ENCODE data around the gene ARAF.

DNA sequence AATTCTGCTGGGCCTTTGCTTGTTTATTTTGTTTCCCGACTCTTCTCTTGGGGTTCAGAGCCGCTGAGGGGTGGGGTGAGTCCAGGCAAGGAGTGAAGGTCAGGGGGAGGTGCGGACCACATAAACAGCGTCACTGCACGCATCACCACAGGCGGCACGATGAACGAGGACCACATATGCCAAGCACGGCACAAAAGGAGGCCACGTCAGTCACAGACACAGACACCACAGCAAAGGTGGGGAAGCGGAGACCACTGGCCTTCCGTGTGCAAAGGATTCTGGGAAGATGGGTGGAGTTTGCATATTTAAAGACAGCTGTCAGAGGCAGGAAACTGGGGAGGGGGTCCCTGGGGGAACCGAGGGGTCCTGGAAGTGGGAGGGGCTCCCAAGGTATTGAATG is 10.9 kb downstream of the ARAF start:
- TF ChIP-seq CTCF (IDR thresholded peaks at IDR 0.05) (no peak), POLR2A (IDR thresholded peaks at IDR 0.05) (no peak)
